UCSD-AML1 (cell line): ENCODE measurements around the gene TUBAL3.

ENCODE experiments used
- DNase-seq: peaks from one replicate; lab custom pipeline; 2025; ENCODE audit not compliant: unreplicated experiment; lab: John Stamatoyannopoulos, UW

TUBAL3 gene

DNA sequence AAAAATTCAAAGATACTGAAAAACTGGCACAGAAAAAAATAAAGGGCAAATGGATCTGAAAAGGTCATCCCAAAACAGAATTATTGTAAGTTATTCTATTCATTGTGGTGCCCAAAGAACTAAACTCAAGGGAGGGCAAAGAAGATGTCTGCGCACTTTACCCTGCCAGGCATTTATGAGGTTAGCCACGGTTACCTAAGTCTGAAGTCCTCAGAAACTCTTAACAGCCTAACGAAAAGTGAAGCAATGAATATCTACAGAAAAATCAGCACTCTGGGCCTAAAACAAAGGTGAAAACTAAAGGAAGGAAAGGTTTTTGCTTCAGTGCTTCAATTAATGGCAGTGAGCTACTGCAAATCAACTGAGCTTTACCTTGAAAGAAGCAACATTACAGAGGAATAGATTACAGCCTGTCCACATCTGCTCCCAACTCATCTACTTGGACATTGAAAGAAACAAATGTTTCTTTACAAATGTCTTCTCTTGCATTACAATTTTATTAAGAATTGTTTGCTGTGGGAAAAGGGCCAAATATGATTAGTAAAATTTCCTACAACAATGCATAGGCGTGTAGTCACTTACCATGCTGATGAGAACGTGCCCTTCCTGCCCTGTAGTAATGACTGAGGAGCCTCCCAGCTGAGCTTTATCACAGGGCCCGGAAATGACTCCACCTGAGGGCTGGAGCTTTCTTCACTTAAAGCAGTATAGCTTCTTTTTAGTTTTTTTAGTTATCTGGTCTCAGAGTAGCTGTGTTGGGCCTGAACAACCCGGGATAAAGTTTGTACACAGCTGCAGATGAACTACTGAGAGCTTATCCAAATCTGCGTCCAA, at the start of gene TUBAL3:
TSS of gene TUBAL3 (minus strand) at position 621 of the 834 bp plus-strand sequence. CDS start at position 585, 36 bp downstream.
- no peak for DNase-seq

DNA sequence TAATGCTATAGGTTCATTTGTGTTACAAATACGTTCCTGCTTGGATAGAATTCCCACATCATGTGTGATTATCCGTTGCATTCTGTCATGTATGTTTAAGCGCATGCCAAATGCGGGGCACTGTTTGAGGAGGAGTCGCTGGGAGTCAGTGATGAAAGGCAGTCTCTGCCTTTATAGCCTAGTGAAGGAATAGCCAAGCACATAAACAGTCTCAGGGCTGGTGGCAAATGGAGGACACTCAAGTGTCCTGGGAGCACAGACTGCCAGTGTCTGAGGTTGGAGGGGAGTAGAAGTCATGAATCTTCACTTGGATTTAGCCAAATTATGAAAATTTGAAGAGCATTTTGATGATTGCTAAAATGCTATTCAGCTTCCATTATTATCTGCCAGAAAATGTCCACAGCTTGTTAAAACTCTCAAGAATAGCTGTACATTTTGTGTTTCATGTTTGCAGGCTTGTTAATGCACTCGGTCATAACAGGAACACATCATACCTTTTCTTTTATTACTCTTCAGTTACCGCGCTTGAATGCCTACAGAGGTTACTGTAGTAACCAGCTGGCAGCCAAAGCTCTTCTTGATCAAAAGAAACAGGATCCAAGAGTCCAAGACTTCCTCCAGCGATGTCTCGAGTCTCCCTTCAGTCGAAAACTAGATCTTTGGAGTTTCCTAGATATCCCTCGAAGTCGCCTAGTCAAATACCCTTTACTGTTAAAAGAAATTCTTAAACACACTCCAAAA, 49.3 kb upstream of the TUBAL3 start:
- no peak for DNase-seq

DNA sequence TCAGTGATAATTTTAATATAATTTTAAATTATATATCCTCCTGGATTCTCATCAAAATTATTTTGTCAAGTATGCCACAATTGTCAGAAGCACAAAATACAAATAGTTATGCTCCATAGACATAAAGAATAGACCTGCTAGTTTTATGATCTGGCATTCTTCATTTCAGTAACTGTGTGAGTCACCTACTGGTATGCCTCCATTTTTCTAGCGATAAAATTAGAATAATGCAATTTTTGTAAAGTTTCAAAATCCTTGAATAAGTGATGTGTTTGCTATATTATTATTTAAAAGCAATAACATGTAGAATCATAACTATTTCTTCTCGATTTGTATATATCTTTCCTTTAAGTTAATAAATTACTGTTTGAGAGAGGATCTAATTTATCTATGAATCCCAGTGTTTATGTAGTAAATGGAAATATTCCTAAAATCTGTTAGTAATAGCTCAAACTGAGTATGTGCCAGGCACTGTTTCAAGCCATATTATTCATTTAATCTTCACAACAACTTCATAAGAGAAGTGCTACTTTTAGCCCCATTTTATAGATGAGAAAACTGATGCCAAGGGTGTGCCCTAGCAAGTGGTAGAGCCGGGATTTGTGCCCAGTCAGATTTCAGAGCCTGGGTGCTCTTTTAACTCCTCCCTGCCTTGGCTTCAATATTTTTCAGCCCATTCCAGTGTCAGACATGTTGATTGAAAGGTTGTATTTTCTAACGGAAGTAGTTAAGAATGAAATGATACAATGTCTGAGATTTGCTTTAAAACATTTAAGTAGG, 46.2 kb upstream of the TUBAL3 start:
- DNase-seq, result no peak

DNA sequence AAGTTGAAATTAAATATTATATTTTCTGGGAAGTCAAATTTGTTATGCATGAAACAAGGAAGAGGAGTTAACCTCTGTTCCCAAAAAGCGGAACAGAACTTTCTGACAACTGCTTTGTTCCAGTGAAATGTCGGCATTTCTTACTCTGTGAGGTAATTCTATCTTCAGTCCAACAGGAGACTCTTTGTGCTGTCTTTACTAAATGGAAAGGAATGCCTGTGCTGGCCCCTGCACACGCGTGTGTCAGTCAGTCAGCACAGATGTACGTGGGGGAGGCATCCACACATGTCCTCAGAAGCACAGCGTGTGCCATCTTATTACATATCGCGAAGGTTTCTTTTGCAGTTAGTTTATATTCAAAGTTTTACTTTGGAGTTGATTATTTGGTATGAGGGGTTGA, 45.2 kb upstream of the TUBAL3 start:
- peak; percentile 45 for DNase-seq

DNA sequence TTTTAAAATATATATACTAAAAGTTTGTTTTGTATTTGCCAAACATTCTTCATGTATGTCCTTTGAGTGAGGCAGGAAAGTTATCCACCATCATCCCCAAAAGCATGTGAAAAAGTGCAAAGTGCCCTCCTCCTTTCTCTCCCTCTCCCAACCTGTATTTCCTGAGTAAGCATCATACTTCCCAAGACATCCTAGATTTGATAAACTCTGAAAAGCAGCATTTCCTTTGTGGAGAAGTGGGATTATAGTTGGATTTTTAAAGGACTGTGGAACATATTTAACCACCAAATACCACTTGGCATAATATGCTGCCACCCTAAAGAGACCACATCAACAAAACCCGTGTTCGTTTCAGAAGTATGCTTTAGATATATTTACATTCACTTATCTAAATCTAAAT, 44.6 kb upstream of the TUBAL3 start:
- DNase-seq, result no peak

DNA sequence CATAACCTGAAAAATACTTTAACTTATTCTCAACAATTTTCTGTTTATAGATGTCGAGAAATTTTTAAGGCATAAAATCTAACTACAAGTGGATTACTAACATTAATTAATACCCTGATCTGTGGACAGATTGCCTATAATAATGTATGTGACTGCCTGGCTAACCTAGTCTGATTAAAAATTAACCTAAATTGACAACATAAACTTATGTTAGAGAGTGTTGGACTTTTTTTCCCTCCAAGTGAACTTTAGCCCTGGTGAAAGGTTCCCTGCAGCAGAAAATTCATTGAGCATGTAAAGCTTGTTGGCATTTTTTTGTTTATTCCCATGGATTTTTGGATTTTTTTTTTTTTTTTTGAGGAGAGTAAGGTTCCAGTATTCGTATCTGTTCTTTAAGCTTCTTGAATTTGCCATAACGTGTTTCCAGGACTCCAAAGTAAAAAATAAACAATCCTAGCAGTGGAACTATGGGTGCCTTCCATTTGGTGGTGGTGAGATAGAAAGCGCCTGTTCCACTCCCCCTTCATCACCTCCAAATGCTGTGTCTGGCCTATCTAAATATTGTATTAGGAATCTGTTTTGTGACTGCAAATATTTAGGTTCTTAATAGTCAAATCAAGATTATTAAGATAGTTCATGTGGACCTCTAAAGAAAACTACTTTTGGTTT, 43.8 kb upstream of the TUBAL3 start:
- no peak for DNase-seq

DNA sequence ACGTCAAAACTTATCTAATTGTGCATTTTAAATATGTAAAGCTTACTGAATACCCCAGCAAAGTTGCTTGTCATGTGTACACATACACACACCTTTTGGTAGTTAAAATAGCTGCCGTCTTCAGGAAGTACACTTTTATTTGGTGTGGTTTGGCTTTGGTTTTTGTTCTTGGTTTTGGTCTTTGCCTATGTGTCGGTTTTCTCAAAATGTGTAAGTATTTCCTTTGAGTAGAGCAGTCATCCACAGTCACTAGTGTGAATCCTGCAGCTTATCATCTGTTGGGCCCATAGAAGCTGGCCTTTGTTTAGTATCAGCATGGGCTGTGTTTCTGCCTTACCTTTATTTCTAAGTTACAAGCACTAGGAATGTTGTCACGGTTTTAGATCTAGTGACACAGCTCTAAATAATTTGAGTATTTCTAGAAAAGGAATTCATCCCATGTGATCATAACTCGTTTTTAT, 43.0 kb upstream of the TUBAL3 start:
- DNase-seq, result no peak

DNA sequence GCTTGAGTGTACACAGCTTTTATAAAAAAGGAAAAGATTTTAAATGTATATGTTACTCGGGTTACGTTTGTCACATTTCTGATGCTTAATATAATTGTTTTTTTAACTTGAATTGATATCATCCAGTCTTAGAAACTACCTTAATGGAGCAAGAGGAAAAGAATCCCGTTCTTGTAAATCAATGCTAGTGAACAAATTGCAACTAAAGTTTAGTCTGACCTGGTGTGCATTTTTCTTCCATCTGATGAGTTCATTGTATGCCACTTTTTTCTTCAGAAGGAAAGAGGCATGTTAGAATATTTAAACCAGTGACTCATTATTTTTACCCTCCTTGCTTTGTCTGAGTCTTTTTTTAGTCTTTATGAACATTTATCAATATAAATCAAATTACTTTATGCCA, 42.4 kb upstream of the TUBAL3 start:
- DNase-seq, result no peak

DNA sequence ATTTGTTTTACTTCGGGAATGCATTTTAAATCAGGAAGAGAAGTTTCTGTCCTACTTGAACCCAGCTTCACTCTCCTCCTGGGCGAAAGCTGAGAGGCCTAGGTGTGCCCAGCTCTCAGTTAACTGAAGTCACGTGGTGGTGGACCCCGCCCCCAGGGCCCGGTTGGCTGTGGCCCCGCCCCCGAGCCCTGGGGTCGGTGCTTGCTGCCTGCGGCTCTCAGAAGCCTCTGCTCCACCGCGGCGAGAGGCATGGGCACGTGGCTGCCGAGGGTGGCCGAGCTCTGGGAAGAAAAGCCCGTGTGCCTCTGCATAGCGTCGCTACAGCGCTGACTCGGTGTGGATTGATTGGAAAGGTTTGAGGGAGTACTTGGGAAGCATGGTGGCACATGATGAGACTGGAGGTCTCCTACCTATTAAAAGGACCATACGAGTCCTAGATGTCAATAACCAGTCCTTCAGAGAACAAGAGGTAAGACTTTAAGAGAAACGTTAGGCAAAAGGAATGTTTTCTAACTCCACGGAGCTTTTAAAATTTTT, 41.8 kb upstream of the TUBAL3 start:
- DNase-seq, result peak; percentile 96

DNA sequence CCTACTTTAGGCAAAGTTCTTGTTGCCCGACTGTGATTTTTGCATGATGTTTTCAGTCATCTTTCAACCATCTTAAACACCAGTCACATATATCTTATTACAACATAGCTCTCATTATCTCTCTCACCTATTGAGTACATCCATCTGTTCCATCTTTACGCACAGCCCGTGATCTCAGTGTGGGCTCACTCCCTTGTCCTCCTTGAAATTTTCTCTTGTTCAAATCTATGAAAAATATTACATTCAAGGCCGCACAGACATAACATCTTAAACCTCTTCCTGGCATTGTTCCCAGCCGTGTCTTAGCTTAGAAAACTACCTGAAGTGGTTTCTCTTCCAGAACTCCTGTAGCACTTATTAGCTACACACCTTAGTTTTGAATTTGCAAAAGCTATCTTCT, 40.4 kb upstream of the TUBAL3 start:
- no peak for DNase-seq

DNA sequence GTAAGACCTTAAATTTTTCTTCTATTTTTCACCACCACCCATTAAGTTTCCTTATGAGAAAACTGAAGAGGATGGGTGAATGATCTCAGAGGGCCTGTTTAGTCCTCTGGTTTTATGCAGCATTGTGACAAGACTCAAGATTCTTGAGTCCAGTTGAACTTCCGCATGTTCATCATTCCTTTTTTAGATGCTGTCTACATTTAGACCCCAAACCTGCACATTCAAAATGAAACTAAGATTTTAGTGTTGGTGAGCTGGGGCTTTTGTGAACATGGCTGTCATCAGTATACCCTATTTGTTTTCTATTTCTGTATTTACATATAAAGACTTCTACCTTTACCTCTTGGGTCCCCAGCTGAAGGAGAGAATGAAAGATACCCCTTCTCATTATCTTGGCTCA, 38.8 kb upstream of the TUBAL3 start:
- DNase-seq, result no peak

DNA sequence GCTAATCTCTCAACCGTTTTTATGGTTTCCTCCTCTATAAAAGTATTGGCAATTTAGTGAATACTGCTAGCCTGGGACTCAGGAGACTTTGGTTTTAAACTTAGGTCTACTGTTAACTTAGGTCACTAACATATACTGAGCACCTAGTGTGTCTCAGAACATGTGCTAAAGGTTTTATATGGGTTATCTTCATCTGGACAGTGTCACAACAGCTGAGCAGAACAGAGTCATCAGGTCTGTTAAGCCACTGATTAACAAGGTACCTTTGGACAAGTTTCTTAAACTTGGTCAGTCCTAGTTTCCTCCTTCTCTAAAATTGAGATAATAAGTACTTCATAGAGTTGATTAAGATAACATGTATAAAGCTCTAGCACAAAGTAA, 38.4 kb upstream of the TUBAL3 start:
- no peak for DNase-seq

DNA sequence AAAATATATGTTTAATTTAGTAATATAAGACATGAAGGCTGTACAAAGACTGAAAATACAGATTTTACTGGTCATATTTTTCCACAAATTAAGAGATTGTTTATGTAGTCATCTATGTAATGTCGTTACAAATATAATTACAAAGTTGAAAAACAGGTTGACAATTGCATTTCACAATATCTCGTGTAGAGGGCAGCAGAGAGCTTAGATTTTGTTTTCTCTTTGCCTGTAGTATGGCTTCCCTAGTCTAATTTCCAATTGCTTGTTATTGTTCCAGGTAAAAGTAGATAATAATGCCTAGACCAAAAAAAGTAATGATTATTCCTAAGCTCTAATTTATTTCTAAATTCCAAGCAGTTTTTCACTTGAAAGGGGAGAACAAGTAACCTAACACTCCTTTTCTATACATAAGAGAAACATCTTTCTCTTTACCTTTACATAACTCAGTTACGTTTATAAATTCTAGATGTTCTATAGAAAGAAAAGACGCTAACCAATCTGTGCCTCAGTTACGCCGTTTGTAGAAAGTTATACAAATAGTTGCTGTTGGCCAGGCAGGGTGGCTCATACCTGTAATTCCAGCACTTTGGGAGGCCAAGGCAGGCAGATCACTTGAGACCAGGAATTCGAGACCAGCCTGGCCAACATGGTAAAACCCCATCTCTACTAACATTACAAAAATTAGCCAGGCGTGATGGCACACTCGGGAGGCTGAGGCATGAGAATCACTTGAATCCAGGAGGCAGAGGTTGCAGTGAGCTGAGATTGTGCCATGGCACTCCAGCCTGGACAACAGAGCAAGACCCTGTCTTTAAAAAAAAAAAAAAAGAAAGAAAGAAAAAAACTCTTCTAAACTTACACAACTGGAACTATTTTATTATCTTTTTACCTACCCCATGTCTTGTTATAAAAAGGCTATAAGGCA, 37.7 kb upstream of the TUBAL3 start:
- DNase-seq, result no peak

DNA sequence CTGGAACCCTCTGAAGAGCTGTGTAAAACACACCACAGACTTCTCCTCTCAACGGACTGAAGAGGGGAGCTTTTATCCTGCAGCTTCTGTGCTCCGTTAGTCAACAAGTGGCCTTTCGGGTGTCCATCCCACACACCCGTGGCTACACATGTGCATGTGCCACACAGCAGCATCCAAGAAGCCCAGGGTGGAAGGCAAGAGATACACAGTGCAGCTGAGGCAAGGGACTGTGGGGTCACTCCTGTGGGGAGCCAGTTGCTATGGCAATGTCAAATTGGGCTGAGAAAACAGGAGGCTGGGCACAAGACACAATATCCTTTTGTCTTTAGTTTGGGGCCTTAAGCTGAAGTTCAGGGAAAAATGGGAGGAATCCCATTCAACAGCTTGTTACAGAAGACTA, 36.5 kb upstream of the TUBAL3 start:
- DNase-seq, result no peak

DNA sequence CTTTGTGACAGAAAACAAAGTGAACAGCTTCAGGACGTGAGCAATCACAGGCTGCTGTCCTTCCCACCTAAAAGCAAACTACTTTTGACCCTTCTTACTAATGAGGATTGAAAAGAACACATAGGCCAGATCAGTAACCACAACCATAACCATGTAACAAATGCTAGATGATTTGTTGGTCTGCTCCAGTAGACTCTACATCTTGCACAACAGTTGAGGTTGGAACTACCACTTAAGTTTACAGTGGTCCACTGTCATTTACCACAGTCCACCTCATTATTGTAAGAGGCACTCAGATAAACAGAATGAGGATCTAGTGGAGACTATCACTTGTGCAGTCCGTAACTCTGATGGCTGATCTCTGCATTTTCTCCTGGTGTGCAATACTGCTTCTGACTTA, 35.6 kb upstream of the TUBAL3 start:
- no peak for DNase-seq

DNA sequence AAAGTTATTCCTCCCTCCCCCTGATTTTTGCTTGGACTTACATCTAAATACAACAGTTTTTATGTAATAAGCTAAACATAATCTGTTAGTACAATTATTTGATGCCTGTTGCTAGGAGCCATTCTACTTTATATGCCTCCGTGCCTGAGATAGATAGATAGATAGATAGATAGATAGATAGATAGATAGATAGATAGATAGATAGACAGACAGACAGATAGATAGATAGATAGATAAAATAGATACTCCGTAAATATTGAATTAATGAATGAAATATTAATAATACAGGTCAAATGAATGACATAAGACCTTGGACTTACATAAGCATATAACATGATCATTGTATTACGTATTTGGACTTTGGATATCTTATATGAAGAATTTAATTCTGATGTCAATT, 30.7 kb upstream of the TUBAL3 start:
- no peak for DNase-seq

DNA sequence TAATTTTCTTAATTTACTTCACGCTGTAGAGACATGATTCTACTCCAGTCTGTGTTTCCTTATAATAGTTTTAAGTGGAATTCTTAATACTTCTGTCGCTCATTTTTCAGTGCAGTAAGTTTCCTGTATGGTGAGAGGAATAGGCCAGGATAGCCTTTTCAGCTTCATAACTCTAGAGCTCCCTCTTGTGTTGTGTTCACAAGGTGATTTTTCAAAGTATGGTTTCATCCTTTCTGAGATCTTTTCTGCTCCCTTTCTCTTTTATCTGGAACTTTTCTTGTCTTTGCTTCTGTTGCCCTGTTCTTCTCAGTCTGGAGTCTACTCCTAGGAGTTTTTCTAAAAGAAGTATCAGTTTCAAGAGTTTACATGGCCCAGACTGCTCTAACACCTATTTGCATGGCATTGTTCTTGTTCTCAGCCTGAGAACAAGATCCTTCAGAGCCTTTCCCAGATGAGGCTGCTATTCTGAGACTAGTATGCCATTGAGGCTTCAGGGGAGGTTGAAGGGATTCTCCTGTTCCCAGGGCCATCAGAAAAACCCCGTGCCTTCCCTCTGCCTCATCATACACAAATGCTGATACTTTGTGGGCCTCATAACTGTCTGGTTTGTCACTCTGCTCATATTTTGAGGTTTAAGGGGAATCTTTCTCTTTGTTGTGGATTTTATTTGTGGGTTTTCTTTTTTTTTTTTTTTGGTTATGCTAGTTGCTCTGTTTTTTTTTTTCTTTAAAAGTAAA, 29.6 kb upstream of the TUBAL3 start:
- no peak for DNase-seq

DNA sequence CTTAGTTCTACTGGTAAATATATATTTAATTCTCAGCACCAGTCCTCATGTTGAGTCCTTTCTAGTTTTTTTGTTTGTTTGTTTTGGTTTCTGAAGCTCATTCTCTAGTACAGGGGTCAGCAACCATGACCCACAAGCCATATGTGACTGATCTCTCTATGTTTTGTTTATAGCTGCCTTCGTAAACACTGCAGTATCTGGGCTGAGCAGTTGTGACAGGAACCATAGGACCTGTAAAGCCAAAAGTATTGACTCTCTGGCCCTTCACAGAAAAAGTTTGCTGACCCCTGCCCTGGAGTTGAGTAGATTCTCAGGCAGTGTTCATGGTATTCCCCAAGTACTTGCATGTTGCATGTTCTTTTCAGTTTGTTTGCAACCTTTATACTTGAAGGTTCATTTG, 28.6 kb upstream of the TUBAL3 start:
- no peak for DNase-seq

DNA sequence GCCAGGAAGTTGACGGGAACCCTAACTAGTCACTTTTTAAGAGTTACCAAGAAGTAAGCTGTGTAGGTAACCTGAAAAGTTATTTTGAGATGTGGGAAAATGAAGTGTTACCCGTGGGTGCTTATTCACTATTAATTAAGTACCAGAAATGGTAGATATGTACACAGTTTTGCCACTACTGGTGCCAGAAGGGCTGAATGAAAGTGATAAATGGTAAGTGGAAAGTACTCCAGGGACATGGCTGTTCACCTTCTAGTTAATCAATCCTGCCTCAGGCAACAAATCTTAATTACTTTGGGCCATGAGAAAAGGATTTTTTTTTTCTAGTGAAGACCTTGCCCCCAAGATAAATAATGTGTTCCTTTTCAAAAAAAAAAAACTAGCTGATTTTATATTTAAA, 23.5 kb upstream of the TUBAL3 start:
- no peak for DNase-seq
